GDM1 (cell line): ENCODE measurements around the gene SFT2D2.
"Not testable (repeated sequence)": the region's sequence is repeated elsewhere in the genome, so short reads cannot be mapped to it uniquely, and the experiment has no call there.

Experiments used
- DNase-seq: peaks from one replicate; lab custom pipeline; 2025; lab: John Stamatoyannopoulos, UW

The SFT2D2 gene

GRCh38 chr1:168225476-168226190, at the start of gene SFT2D2:
TSS of gene SFT2D2 (plus strand) at chr1:168226004. CDS start at chr1:168226080, 76 bp downstream.
- DNase-seq, result peak; percentile 76

GRCh38 chr1:168178227-168178637, 47.6 kb upstream of the SFT2D2 start:
- no peak for DNase-seq

- DNase-seq, result peak; percentile 96
These were observed 47.0 kb upstream of the SFT2D2 start, which contains the start of gene TIPRL for GRCh38 chr1:168178638-168179437. TSS of gene TIPRL (plus strand) at chr1:168178962. CDS start at chr1:168179078, 116 bp downstream.

- DNase-seq, result no peak
These were observed 46.2 kb upstream of the SFT2D2 start for GRCh38 chr1:168179438-168180147.

GRCh38 chr1:168180148-168180524, 45.7 kb upstream of the SFT2D2 start:
- DNase-seq, result no peak

GRCh38 chr1:168181063-168181720, 44.6 kb upstream of the SFT2D2 start:
- not testable (repeated sequence) for DNase-seq

GRCh38 chr1:168187177-168187576, 38.6 kb upstream of the SFT2D2 start:
- no peak for DNase-seq

- no peak for DNase-seq
These were observed 35.4 kb upstream of the SFT2D2 start for GRCh38 chr1:168190403-168190802.

GRCh38 chr1:168195199-168196135, 30.3 kb upstream of the SFT2D2 start:
- no peak for DNase-seq

GRCh38 chr1:168199056-168199455, 26.7 kb upstream of the SFT2D2 start:
- no peak for DNase-seq

GRCh38 chr1:168202941-168203654, 22.7 kb upstream of the SFT2D2 start:
- DNase-seq, result no peak

GRCh38 chr1:168206111-168206510, 19.7 kb upstream of the SFT2D2 start:
- DNase-seq, result no peak

- not testable (repeated sequence) for DNase-seq
These were observed 18.1 kb upstream of the SFT2D2 start for GRCh38 chr1:168207673-168208072.

GRCh38 chr1:168210312-168210711, 15.5 kb upstream of the SFT2D2 start:
- no peak for DNase-seq

GRCh38 chr1:168213349-168213748, 12.5 kb upstream of the SFT2D2 start:
- no peak for DNase-seq

- DNase-seq, result no peak
These were observed 9.6 kb upstream of the SFT2D2 start for GRCh38 chr1:168216171-168216570.

- no peak for DNase-seq
These were observed 8.1 kb upstream of the SFT2D2 start for GRCh38 chr1:168217664-168218063.

GRCh38 chr1:168218658-168219057, 7.1 kb upstream of the SFT2D2 start:
- no peak for DNase-seq

- DNase-seq, result no peak
These were observed 5.3 kb upstream of the SFT2D2 start for GRCh38 chr1:168220470-168220871.

GRCh38 chr1:168221275-168221674, 4.5 kb upstream of the SFT2D2 start:
- DNase-seq, result no peak
